Measurements from ENCODE around the gene CIAO2B.

The CIAO2B gene

GRCh38 chr16:66953462-66954096 is 19.4 kb upstream of the CIAO2B start:
- H3K4me3 ChIP-seq (replicated peaks; ENCODE audit: low read depth, low read length) = no peak overlapping the region
- no peak for DNase-seq (ENCODE audit: low read depth)
- no peak for TF ChIP-seq CTCF (IDR thresholded peaks at IDR 0.05; ENCODE audit: low read length, missing control alignments)

DNA sequence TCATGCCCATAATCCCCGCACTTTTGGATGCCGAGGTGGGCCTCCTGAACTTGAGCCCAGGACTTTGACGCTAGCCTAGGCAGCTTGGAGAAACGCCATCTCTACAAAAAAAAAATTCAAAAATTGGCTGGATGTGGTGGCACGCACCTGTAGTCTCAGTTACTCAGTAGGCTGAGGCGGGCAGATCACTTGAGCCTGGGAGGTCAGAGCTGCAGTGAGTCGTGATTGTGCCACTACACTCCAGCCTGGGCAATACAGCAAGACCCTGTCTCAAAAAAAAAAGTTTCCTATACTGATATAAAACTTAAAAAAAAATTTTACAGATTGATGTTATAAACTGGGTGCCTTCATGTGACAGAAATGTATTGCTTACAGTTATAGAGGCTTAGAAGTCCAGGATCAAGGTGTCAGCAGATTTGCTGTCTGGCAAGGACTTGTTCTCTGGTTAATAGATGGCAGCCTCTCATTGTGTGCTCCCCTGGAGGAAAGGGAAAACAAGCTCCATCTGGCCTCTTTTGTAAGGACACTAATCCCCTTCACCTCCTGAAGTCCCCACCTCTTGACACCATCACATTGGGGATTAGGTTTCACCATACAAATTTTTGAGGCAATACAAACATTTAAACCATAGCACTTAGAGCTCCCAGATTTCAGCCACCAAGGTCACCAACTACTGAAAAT is 18.4 kb upstream of the CIAO2B start:
- no peak for DNase-seq (ENCODE audit: low read depth)
- H3K4me3 ChIP-seq (replicated peaks; ENCODE audit: low read depth, low read length) = no peak overlapping the region
- no peak for TF ChIP-seq CTCF (IDR thresholded peaks at IDR 0.05; ENCODE audit: low read length, missing control alignments)

- H3K4me3 ChIP-seq (replicated peaks; ENCODE audit: low read depth, low read length) = no peak overlapping the region
- no peak for DNase-seq (ENCODE audit: low read depth)
- no peak for TF ChIP-seq CTCF (IDR thresholded peaks at IDR 0.05; ENCODE audit: low read length, missing control alignments)
These were observed 17.0 kb upstream of the CIAO2B start for GRCh38 chr16:66950971-66951790.

- no peak overlapping the region for H3K4me3 ChIP-seq (replicated peaks; ENCODE audit: low read depth, low read length)
- TF ChIP-seq CTCF (IDR thresholded peaks at IDR 0.05; ENCODE audit: low read length, missing control alignments) = no peak
- DNase-seq (ENCODE audit: low read depth) = no peak
These were observed 16.2 kb upstream of the CIAO2B start for GRCh38 chr16:66950437-66950836.

- no peak overlapping the region for H3K4me3 ChIP-seq (replicated peaks; ENCODE audit: low read depth, low read length)
These were observed 15.3 kb upstream of the CIAO2B start for GRCh38 chr16:66949472-66949871.

GRCh38 chr16:66948837-66949225 is 14.6 kb upstream of the CIAO2B start:
- H3K4me3 ChIP-seq (replicated peaks; ENCODE audit: low read depth, low read length) = no peak overlapping the region
- DNase-seq (ENCODE audit: low read depth) = no peak
- no peak for TF ChIP-seq CTCF (IDR thresholded peaks at IDR 0.05; ENCODE audit: low read length, missing control alignments)

More at GRCh38 chr16:66949472-66949871, 15.3 kb upstream of the CIAO2B start:
- TF ChIP-seq CTCF (IDR thresholded peaks at IDR 0.05; ENCODE audit: low read length, missing control alignments) = no peak
- DNase-seq (ENCODE audit: low read depth) = no peak
